Fibroblast of mammary gland (primary cell): ENCODE measurements around the gene PHLDB3.
"Not testable (repeated sequence)": the region's sequence is repeated elsewhere in the genome, so short reads cannot be mapped to it uniquely, and the experiment has no call there.

Experiments used
- DNase-seq: peaks from one replicate; pipeline ENCODE4 v3.0.0-alpha.2; 2010; ENCODE audit warnings: low read depth
- H3K4me3 ChIP-seq: 2 replicates; pipeline ENCODE4 v1.5.1; 2011; ENCODE audit warnings: low read depth, mild to moderate bottlenecking, low read length, moderate library complexity; ENCODE audit not compliant: control insufficient read depth
- TF ChIP-seq, protein P1 (sequence below): conservative IDR thresholded peaks from 2 replicates; pipeline ENCODE4 v1.5.1; 2011; ENCODE audit warnings: low read depth, low read length, inconsistent platforms; ENCODE audit not compliant: control insufficient read depth, insufficient read depth

The PHLDB3 gene

DNA sequence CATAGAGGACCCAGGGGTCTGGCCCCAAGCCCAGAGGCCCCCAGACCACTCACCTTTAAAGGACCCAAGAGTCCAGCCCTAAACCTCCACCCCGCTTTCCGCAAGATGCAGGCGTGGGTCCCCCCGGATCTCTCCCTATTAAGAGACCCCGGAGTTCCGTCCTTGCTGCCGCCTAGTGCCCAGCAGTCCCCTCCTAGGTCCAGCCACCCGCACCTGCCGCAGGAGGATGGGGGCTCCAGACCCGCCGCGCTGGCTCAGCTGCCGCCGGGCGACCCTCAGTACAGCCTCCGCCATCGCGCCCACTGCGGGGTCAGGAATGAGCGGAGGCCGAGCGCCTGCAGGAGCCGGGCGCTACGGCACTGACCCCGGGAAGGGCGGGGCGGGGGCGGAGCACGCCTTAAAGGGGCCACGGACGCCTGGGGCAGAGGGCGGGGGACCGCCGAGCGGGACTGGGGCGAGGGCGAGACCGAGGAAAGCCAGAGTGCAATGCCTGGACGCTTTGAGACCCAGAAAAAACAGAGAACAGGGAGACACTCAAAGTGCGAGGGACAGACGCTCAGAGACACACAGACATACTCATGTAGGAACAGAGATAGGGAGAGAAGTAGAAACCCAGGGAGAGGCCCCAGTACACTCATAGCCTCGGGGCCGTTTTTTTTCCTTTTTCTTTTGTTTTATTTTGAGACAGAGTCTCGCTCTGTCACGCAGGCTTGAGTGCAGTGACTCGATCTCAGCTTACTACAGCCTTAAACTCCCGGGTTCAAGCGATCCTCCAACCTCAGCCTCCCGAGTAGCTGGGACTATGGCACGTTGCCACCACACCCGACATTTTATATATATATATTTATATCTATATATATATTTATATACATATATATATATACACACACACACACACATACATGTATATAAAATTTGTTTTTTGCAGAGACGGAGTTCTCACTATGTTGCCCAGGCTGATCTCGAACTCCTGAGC lies 22.6 kb upstream of the PHLDB3 start, which contains the start of gene ETHE1:
Gene ETHE1 (minus strand): TSS at position 318 of the 976 bp plus-strand sequence. CDS start 24 bp downstream, at position 294.
- H3K4me3 ChIP-seq, result peak within 1 kb of the TSS; percentile 85
- DNase-seq, result peak; percentile 31
- TF ChIP-seq, protein P1, sequence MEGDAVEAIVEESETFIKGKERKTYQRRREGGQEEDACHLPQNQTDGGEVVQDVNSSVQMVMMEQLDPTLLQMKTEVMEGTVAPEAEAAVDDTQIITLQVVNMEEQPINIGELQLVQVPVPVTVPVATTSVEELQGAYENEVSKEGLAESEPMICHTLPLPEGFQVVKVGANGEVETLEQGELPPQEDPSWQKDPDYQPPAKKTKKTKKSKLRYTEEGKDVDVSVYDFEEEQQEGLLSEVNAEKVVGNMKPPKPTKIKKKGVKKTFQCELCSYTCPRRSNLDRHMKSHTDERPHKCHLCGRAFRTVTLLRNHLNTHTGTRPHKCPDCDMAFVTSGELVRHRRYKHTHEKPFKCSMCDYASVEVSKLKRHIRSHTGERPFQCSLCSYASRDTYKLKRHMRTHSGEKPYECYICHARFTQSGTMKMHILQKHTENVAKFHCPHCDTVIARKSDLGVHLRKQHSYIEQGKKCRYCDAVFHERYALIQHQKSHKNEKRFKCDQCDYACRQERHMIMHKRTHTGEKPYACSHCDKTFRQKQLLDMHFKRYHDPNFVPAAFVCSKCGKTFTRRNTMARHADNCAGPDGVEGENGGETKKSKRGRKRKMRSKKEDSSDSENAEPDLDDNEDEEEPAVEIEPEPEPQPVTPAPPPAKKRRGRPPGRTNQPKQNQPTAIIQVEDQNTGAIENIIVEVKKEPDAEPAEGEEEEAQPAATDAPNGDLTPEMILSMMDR, result no peak

DNA sequence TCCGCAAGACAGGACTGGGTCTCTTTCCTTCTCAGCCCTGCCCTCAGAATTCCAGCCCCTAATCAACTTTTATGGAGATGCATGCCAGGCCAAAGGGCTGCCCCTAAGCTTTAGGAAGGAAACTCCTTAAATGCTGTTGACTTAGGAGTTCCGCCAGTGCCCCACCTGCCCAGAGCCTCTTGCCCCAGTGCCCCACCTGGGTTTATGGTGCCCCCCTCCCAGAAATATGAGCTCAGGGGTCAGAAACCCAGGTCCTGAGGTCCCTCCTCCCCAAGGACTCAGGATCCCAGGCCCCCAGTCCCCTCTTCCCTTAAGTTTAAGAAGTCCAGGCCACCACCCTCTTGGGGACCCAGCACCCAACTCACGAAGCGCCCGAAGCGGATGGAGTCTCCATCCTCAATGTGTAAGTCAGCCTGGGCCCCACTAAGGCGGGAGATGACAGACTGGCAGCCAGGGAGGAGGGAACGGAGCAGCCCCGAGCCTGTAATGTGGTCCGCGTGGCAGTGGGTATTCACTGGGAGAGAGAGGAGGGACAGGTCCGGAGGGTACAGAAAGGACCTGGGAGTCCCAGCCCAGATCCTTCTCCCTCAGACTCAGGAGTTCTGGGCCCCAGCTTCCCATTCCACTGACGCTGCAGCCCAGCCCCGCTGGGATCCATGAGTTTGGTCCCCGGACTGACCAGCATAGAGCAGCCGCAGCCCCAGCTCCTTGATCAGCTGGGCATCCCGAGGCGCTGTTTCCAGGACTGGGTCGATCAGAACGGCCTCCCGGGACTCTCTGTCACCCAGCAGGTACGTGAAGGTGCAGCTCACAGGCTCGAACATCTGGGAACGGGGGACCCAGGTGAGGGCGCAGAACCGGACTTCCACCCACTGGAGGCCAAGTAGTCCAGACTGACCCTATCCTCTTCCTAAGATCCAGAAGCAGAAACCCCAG lies 21.6 kb upstream of the PHLDB3 start:
- peak overlapping the region; percentile 85 for H3K4me3 ChIP-seq
- TF ChIP-seq, protein P1, result no peak
- no peak for DNase-seq

DNA sequence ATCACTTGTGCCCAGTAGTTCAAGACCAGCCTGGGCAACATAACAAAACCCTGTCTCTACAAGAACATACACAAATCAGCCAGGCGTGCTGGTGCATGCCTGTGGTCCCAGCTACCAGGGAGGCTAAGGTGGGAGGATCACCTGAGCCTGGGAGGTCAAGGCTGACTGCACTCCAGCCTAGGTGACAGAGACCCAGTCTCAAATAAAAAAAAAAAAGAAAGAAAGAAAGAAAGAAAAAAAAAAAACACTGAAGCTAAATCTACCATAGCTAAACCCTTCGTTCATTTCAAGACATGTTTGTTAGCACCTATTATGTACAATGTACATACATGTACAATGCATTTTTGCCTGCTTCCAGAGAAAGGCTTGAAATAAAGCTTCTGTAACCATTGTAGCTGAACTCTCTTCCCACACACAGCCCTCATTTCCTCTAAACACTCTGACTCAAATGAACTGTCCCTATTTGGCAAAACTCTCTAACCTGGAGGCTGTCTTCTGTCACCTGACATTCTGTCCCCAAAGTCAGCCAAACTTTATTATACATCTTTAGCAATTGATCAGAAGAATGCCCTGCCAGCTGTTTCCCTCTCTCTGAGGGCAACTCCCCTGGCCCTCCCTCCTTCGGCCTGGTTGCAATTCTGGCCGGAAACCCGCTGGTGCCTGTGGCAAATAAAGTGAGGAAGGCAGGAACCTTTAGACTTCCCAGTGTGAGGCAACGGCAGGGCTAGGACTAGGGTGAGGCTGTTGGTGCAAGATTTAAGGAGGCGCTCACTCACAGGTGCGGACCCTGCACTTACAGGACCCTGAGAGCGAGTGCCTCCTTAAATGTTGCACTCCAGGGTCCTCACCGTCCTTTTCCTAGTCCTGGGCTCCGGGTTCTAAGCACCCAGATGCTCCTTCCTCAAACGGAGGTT lies 20.6 kb upstream of the PHLDB3 start:
- TF ChIP-seq, protein P1, result no peak
- peak overlapping the region; percentile 85 for H3K4me3 ChIP-seq
- DNase-seq, result peak; percentile 29

DNA sequence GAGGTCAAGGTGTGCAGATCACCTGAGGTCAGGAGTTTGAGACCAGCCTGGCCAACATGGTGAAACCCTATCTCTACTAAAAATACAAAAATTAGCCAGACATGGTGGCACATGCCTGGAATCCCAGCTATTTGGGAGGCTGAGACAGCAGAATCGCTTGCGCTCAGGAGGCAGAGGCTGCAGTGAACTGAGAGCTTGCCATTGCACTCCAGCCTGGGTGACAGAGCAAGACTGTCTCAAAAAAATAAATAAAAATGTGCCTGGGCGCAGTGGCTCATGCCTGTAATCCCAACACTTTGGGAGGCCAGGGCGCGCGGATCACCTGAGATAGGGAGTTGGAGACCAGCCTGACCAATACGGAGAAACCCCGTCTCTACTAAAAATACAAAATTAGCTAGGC lies 19.1 kb upstream of the PHLDB3 start:
- DNase-seq, H3K4me3 ChIP-seq: not testable (repeated sequence)

DNA sequence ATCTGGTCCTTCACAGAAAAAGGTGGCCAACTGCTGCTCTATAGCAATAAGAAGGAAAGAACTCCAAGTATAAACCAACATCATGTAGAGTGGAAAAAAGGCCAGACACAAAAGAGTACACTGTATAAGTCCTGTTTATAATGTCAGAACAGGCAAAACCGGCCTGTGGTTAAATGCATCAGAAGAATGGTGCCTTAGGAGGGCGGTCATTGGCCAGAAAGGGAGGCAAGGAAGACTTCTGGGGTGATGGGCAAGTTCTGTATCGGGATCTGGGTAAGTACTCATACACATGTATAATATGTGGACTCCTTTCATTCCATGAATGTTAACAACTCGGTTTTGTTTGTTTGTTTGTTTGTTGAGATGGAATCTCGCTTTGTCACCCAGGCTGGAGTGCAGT lies 18.4 kb upstream of the PHLDB3 start:
- TF ChIP-seq, protein P1, result no peak
- no peak overlapping the region for H3K4me3 ChIP-seq
- DNase-seq, result no peak

DNA sequence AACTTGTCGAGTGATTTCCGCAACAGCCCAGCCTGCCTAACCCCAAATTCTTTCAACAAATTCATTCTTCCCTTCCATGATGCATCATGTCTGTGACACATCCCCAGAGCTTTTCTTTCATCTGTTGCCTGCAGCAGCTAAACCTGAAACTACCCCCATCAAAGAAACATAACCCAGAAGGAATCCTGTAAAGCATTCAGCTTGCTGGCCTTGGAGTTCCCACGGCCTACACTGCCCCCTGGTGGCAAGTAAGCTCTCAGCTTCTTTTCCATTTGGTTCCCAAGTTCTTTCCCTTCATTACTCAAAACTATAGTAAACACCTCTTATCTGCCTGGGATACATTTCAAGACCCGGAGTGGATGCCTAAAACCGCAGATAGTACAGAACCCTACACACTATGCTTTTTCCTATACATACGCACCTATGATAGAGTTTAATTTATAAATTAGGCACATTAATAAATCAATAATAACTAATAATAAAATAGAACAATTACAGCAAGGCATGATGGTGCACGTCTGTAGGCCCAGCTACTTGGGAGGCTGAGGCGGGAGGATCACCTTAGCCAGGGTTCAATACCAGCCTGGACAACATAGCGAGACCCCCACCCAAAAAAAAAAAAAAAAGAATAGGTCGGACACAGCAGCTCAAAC lies 15.0 kb upstream of the PHLDB3 start:
- peak; percentile 91 for DNase-seq
- H3K4me3 ChIP-seq, result no peak overlapping the region
- TF ChIP-seq, protein P1, result peak; percentile 96
